ENCODE measurements around the gene GNA14.

GRCh38 chr9:77457916-77458592 lies 190.1 kb downstream of the GNA14 start:
- TF ChIP-seq ZNF274 (IDR thresholded peaks at IDR 0.05; ENCODE audit: low read length) (no peak), ZNF274 (tag by site-specific recombination; IDR thresholded peaks at IDR 0.05; ENCODE audit: borderline replicate concordance) (no peak), CTCF (tag by site-specific recombination; IDR thresholded peaks at IDR 0.05) (peak; percentile 33; the same call in 1 of the 2 replicates), MEIS1 (CRISPR knock-in tag; IDR thresholded peaks at IDR 0.05; ENCODE audit: borderline replicate concordance) (no peak), ZNF280D (tag by site-specific recombination; IDR thresholded peaks at IDR 0.05) (no peak), YY1 (tag by site-specific recombination; IDR thresholded peaks at IDR 0.05) (no peak), ZBTB8A (tag by site-specific recombination; IDR thresholded peaks at IDR 0.05) (peak; percentile 44; the same call in 1 of the 2 replicates), ZNF558 (tag by site-specific recombination; IDR thresholded peaks at IDR 0.05) (no peak), PBX3 (CRISPR knock-in tag; IDR thresholded peaks at IDR 0.05) (no peak), ZBTB44 (tag by site-specific recombination; IDR thresholded peaks at IDR 0.05) (no peak), ZNF549 (tag by site-specific recombination; IDR thresholded peaks at IDR 0.05) (no peak), ZNF777 (tag by site-specific recombination; IDR thresholded peaks at IDR 0.05; ENCODE audit: borderline replicate concordance) (no peak), ZBTB17 (tag by site-specific recombination; IDR thresholded peaks at IDR 0.05) (no peak)
